GM12878 (cell line): ENCODE results near the gene DNMBP. TPM values are rescaled to one million over a fixed set of nuclear protein-coding genes. Genes with fewer than 3 reads are reported as not detected.
A peak's percentile ranks its signal among the peaks of the same experiment; 100 is the strongest.

Experiments used
- BCL3 ChIP-seq: IDR thresholded peaks from 2 replicates; pipeline ENCODE4 v1.6.1; 2011; ENCODE audit warnings: borderline replicate concordance, low read depth, mild to moderate bottlenecking, moderate library complexity, low read length; ENCODE audit not compliant: insufficient read depth, poor library complexity, severe bottlenecking
- BHLHE40 ChIP-seq, 2 experiments: fragments of 450-650 bp in 1 of 2; IDR thresholded peaks; 2 replicates each; pipeline ENCODE4 v1.6.1; 2011 to 2017; ENCODE audit warnings: low read depth in 2 of 2, borderline replicate concordance in 1 of 2, improper control_type of control experiment in 1 of 2, low read length in 1 of 2, mild to moderate bottlenecking in 1 of 2
- CBX3 ChIP-seq: fragments of 200-600 bp; sonication (generic); IDR thresholded peaks from 2 replicates; pipeline ENCODE4 v1.6.1; 2016; ENCODE audit warnings: low read depth, borderline replicate concordance
- HCFC1 ChIP-seq: fragments of 150-350 bp; IDR thresholded peaks from 2 replicates; pipeline ENCODE4 v1.6.1; 2014; ENCODE audit warnings: low read length
- HDAC2 ChIP-seq: fragments of 200-600 bp; sonication (generic); IDR thresholded peaks from 2 replicates; pipeline ENCODE4 v1.6.1; 2017
- JUNB ChIP-seq: IDR thresholded peaks from 2 replicates; pipeline ENCODE4 v1.6.1; 2016; ENCODE audit warnings: antibody characterized with exemption, mild to moderate bottlenecking
- JUND ChIP-seq: IDR thresholded peaks from 2 replicates; pipeline ENCODE4 v1.6.1; 2012; ENCODE audit warnings: low read depth, mild to moderate bottlenecking, low read length, improper control_type of control experiment, moderate library complexity
- KAT2A ChIP-seq: conservative IDR thresholded peaks from 2 replicates; pipeline ENCODE4 v1.6.1; 2011; ENCODE audit warnings: low read depth, low read length; ENCODE audit not compliant: control insufficient read depth
- RELA ChIP-seq: fragments of 450-650 bp; IDR thresholded peaks from 2 replicates; pipeline ENCODE4 v1.8.0; 2014; ENCODE audit warnings: borderline replicate concordance; ENCODE audit not compliant: partially characterized antibody
- RELB ChIP-seq: fragments of 450-650 bp; IDR thresholded peaks from 2 replicates; pipeline ENCODE4 v1.6.1; 2017; ENCODE audit warnings: low read depth, mild to moderate bottlenecking, moderate library complexity
- RUNX3 ChIP-seq: IDR thresholded peaks from 2 replicates; pipeline ENCODE4 v1.6.1; 2012; ENCODE audit warnings: low read length, inconsistent platforms
- ZBTB11 ChIP-seq: fragments of 450-650 bp; formaldehyde crosslinking; IDR thresholded peaks from 2 replicates; pipeline ENCODE4 v1.5.0; 2022; ENCODE audit warnings: mild to moderate bottlenecking, missing genetic modification characterization
- ZNF687 ChIP-seq: fragments of 450-650 bp; IDR thresholded peaks from 2 replicates; pipeline ENCODE4 v1.6.1; 2017; ENCODE audit warnings: mild to moderate bottlenecking, moderate library complexity
- polyA plus RNA-seq, 11 experiments: library from polyadenylated mRNA; depleted of rRNA in 4 of 11; unstranded in 6 of 11; stranded (reverse) in 5 of 11; fragments of >200 nt; fragmentation: Nextera tagmentation in 4 of 11; fragmentation: Illumina TruSeq in 1 of 11; extraction: Ambion mirVana in 4 of 11; extraction: Trizol in 1 of 11; gene quantifications; 1 replicate in 1 of 11; 2 replicates in 10 of 11; pipeline versions ENCODE4 v1.2.1 to v1.2.3, GENCODE V29; 2011 to 2016; ENCODE audit warnings: inconsistent platforms in 2 of 11, missing spikeins in 2 of 11, low read depth in 1 of 11
- total RNA-seq, 4 experiments: library from RNA; depleted of rRNA in 3 of 4; stranded (reverse); fragments of >200 nt in 3 of 4; fragmentation: Illumina TruSeq in 1 of 4; extraction: Trizol in 1 of 4; gene quantifications; 2 replicates each; pipeline versions ENCODE4 v1.2.1 to v1.2.3, GENCODE V29; 2013 to 2021
- TF ChIP-seq, protein P1 (sequence below): IDR thresholded peaks from 2 replicates; pipeline ENCODE4 v1.6.1; 2012; ENCODE audit warnings: improper control_type of control experiment, low read depth, low read length; ENCODE audit not compliant: insufficient replicate concordance

The DNMBP gene
- total and polyA plus RNA-seq, 10 of the 15 experiments (the other 5 are each of a cell fraction or from before 2014, with no cell fraction given) = 7.1 to 45.0 (median 22.0) TPM

- TF ChIP-seq, protein P1, sequence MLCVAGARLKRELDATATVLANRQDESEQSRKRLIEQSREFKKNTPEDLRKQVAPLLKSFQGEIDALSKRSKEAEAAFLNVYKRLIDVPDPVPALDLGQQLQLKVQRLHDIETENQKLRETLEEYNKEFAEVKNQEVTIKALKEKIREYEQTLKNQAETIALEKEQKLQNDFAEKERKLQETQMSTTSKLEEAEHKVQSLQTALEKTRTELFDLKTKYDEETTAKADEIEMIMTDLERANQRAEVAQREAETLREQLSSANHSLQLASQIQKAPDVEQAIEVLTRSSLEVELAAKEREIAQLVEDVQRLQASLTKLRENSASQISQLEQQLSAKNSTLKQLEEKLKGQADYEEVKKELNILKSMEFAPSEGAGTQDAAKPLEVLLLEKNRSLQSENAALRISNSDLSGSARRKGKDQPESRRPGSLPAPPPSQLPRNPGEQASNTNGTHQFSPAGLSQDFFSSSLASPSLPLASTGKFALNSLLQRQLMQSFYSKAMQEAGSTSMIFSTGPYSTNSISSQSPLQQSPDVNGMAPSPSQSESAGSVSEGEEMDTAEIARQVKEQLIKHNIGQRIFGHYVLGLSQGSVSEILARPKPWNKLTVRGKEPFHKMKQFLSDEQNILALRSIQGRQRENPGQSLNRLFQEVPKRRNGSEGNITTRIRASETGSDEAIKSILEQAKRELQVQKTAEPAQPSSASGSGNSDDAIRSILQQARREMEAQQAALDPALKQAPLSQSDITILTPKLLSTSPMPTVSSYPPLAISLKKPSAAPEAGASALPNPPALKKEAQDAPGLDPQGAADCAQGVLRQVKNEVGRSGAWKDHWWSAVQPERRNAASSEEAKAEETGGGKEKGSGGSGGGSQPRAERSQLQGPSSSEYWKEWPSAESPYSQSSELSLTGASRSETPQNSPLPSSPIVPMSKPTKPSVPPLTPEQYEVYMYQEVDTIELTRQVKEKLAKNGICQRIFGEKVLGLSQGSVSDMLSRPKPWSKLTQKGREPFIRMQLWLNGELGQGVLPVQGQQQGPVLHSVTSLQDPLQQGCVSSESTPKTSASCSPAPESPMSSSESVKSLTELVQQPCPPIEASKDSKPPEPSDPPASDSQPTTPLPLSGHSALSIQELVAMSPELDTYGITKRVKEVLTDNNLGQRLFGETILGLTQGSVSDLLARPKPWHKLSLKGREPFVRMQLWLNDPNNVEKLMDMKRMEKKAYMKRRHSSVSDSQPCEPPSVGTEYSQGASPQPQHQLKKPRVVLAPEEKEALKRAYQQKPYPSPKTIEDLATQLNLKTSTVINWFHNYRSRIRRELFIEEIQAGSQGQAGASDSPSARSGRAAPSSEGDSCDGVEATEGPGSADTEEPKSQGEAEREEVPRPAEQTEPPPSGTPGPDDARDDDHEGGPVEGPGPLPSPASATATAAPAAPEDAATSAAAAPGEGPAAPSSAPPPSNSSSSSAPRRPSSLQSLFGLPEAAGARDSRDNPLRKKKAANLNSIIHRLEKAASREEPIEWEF = no peak
- TF ChIP-seq ZNF687 = no peak
- TF ChIP-seq RELA = peak; percentile 24
- no peak for TF ChIP-seq BHLHE40 (IDR thresholded peaks at IDR 0.05; ENCODE audit: borderline replicate concordance in 1 of 2, low read depth in 2 of 2, low read length in 1 of 2)
- TF ChIP-seq BCL3 = no peak
- TF ChIP-seq KAT2A = no peak
- no peak for TF ChIP-seq ZBTB11 (CRISPR knock-in tag)
- no peak for TF ChIP-seq JUNB
- no peak for TF ChIP-seq HCFC1
- TF ChIP-seq CBX3 = no peak
- no peak for TF ChIP-seq JUND
- TF ChIP-seq RUNX3 = peak; percentile 15; the same call in 1 of the 2 replicates
- TF ChIP-seq RELB = no peak
- TF ChIP-seq HDAC2 = no peak
These were observed 36.3 kb upstream of the DNMBP start (continued) for GRCh38 chr10:100046021-100046486.
